ENCODE results near the gene DNAH17. TPM values are rescaled to one million over a fixed set of nuclear protein-coding genes. Genes with fewer than 3 reads are reported as not detected.
A peak's percentile ranks its signal among the peaks of the same experiment; 100 is the strongest.

The DNAH17 gene
- total RNA-seq, 1 donor from 2014 or later, result not detected

DNA sequence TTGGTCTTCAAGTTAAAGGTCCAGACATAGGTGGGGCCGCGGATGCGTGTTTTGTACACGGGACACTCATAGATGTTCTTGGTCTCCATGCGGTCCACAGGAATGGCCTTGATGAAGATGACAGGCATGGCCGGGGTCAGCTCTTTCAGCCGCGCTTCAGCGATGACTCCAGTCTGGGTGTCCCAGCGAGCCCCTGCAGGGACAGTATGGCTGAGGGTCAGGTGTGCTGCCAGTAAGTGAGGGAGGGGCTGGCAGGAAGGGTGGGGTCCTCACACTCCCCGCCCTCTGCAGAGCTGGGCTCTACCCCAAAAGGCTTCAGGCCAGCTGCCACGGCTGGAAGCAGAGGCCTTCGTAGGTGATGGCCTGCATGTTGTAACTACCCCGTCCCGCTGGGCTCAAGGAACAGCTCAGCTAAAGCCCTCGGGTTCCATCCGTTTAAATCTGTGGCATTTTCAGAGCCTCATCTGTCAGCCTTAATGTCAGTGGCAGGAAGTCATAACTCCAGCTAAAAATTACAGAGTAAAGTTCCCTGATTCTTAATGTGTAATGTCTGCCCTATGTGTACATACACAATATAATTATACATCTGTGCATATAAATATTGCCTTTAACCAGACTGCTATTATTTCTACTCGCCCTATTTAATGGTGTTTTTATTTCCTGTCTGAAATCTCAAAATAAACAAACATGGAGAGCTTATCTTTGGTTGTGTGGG lies 153.1 kb downstream of the DNAH17 start:
- H3K4me3 ChIP-seq (ENCODE audit: low read depth, low read length), result no peak overlapping the region
- TF ChIP-seq, protein P1, sequence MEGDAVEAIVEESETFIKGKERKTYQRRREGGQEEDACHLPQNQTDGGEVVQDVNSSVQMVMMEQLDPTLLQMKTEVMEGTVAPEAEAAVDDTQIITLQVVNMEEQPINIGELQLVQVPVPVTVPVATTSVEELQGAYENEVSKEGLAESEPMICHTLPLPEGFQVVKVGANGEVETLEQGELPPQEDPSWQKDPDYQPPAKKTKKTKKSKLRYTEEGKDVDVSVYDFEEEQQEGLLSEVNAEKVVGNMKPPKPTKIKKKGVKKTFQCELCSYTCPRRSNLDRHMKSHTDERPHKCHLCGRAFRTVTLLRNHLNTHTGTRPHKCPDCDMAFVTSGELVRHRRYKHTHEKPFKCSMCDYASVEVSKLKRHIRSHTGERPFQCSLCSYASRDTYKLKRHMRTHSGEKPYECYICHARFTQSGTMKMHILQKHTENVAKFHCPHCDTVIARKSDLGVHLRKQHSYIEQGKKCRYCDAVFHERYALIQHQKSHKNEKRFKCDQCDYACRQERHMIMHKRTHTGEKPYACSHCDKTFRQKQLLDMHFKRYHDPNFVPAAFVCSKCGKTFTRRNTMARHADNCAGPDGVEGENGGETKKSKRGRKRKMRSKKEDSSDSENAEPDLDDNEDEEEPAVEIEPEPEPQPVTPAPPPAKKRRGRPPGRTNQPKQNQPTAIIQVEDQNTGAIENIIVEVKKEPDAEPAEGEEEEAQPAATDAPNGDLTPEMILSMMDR (conservative IDR thresholded peaks at IDR 0.05; ENCODE audit: low read depth, low read length), result no peak
- DNase-seq (ENCODE audit: low read depth), result no peak

DNA sequence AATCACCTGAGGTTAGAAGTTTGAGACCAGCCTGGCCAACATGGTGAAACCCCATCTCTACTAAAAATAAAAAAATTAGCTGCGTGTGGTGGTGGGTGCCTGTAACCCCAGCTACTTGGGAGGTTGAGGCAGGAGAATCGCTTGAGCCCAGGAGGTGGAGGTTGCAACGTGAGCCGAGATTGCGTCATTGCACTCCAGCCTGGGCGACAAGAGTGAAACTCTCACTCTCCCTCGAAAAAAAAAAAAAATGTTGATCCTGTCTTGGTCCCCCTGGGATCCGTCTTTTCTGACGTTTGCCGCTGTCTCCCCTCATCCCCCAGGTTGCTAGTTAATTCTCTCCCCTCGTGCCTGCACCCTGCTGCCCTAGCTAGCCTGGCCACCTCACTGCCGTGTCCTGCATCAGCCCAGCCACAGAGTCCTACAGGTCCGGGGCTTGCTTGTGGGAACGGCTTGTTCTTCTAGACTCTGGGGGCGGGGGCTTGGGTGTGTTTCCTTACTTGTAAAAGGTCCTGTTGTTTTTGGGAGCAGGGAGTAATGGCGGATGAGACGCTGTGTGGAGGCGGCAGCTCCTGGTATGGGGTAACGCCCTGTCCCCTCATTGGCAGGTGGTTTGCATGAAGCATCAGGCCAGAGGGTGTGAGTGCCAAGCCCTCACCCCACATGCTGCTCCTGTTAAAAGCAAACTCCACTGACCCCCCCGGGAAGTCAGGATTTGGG lies 154.2 kb downstream of the DNAH17 start:
- DNase-seq (ENCODE audit: low read depth), result no peak
- TF ChIP-seq, protein P1 (conservative IDR thresholded peaks at IDR 0.05; ENCODE audit: low read depth, low read length), result no peak
- H3K4me3 ChIP-seq (ENCODE audit: low read depth, low read length), result no peak overlapping the region

- TF ChIP-seq, protein P1 (conservative IDR thresholded peaks at IDR 0.05; ENCODE audit: low read depth, low read length), result no peak
- no peak overlapping the region for H3K4me3 ChIP-seq (ENCODE audit: low read depth, low read length)
- DNase-seq (ENCODE audit: low read depth), result no peak
These were observed 155.0 kb downstream of the DNAH17 start for GRCh38 chr17:78422267-78422605.

DNA sequence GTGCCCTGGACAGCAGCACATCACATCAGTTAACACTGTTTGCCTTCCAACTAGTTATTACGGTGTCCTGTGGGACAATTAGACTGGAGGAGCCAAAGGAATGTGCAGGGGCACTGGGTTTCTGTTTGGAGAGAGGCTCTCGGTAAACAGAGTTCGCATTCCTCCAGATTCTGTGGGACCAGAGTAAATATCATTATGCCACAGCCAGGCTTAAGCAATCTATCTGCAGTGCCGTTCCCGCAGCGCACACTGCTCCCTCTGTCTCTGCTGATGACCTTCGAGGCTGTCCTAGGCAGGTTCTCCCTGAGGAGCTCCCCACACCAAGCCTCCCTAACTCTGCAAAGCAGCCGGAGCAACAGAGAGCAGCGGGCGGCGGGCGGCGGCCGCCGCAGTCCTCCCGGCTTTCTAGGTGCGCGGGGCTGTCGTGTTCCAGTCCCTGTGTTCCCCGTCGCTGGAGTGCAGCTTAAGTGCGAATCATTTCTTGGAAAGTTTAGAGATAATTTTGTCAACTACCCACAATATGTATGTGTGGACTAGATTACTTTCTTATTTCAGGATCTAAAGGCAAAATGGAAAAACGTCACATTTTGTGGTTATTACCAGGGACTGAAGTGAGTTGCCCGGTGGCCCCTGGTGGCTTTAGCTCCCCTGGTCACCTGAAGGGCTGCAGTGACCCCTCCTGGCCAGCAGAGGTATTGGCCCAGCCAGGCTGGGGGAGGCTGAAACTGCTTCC lies 155.5 kb downstream of the DNAH17 start:
- TF ChIP-seq, protein P1 (conservative IDR thresholded peaks at IDR 0.05; ENCODE audit: low read depth, low read length), result peak; percentile 99
- peak; percentile 15 for DNase-seq (ENCODE audit: low read depth)
- no peak overlapping the region for H3K4me3 ChIP-seq (ENCODE audit: low read depth, low read length)

GRCh38 chr17:78421084-78421533 lies 156.1 kb downstream of the DNAH17 start:
- no peak for DNase-seq (ENCODE audit: low read depth)
- no peak overlapping the region for H3K4me3 ChIP-seq (ENCODE audit: low read depth, low read length)
- TF ChIP-seq, protein P1 (conservative IDR thresholded peaks at IDR 0.05; ENCODE audit: low read depth, low read length), result no peak

- no peak overlapping the region for H3K4me3 ChIP-seq (ENCODE audit: low read depth, low read length)
- DNase-seq (ENCODE audit: low read depth), result no peak
These were observed 157.0 kb downstream of the DNAH17 start for GRCh38 chr17:78419970-78420815.

More at GRCh38 chr17:78419970-78420815, 157.0 kb downstream of the DNAH17 start:
- TF ChIP-seq, protein P1 (conservative IDR thresholded peaks at IDR 0.05; ENCODE audit: low read depth, low read length), result no peak
